ENCODE results near the gene RAD51B.

RAD51B gene

DNA sequence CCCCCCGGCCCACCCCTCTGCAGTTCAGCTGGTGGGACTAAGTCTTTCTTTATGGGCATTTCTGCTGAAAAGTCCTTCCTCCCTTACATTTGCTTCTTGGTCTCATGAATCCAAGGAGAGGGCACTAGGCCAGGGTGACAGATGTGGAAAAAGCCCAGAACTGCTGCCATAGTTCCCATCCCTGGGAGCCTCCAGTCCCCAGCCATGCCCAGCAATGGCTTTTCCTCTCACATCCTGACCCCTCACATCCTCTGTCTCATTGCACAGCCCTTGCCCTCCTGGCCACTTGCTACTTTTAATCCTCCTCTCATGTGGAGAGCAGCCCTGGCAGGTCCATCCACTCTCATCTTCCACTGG, 850.8 kb downstream of the RAD51B start:
- 83 to 100% methylated on average over 1 of the region's 1 CpG for WGBS, 2 experiments (ENCODE audit: insufficient coverage in 2 of 2)
- H3K4me3 ChIP-seq (ENCODE audit: extremely low read depth, insufficient read depth, low read length, poor library complexity, severe bottlenecking): no peak overlapping the region
- H3K4me1 ChIP-seq (ENCODE audit: control insufficient read depth, insufficient read depth, low read length, poor library complexity, severe bottlenecking): no peaks in the 10 kb centered on the region
- H3K9me3 ChIP-seq (ENCODE audit: control insufficient read depth, low read length): no peaks in the 10 kb centered on the region
- no peak overlapping the region for H3K27ac ChIP-seq (ENCODE audit: low read depth, low read length, severe bottlenecking)
- H3K36me3 ChIP-seq (ENCODE audit: control insufficient read depth, insufficient read depth, low read length): no peaks in the 10 kb centered on the region

DNA sequence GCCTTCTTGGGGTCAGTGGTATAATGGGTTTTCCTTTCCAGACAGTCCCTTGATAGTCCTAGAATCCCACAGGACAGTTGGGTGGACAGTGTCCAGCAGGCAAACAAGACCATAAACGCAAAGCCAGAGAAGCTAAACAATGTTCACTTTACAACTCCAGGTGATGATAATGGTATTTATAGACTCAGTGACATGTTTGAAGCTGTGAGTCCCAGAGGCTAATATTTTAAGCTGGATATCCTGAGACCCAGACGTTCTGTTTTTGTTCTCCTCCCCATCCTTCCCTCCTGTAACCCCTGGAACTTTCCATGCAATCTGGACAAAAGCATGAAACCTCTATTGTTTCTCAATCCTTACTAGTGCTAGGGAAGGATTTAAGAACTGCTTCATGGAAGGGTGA, 852.3 kb downstream of the RAD51B start:
- no peak overlapping the region for H3K27ac ChIP-seq (ENCODE audit: low read depth, low read length, severe bottlenecking)
- 100% methylated on average over 1 of the region's 2 CpGs for WGBS, 2 experiments (ENCODE audit: insufficient coverage in 2 of 2)

GRCh38 chr14:68672609-68673285, 853.2 kb downstream of the RAD51B start:
- H3K36me3 ChIP-seq (ENCODE audit: control insufficient read depth, insufficient read depth, low read length): no peaks in the 10 kb centered on the region

More for the DNA sequence above, 852.3 kb downstream of the RAD51B start:
- H3K9me3 ChIP-seq (ENCODE audit: control insufficient read depth, low read length): no peaks in the 10 kb centered on the region
- H3K36me3 ChIP-seq (ENCODE audit: control insufficient read depth, insufficient read depth, low read length): no peaks in the 10 kb centered on the region
- H3K4me3 ChIP-seq (ENCODE audit: extremely low read depth, insufficient read depth, low read length, poor library complexity, severe bottlenecking): no peak overlapping the region
- peaks cover 3% of the 10 kb centered on the region for H3K4me1 ChIP-seq (ENCODE audit: control insufficient read depth, insufficient read depth, low read length, poor library complexity, severe bottlenecking)

DNA sequence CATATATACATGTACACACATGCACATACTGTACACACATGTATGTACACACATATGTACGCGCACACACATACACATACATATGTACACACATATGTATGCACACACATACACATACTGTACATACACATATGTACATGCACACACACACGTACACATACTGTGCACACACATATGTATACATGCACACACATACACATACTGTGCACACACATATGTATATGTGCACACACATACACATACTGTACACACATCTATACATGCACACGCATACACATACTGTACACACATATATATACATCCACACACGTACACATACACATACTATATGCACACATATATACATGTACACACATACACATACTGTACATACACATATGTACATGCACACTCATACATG, 853.9 kb downstream of the RAD51B start:
- H3K9me3 ChIP-seq (ENCODE audit: control insufficient read depth, low read length): no peaks in the 10 kb centered on the region
- 68 to 76% methylated on average over 5 of the region's 5 CpGs for WGBS, 2 experiments (ENCODE audit: insufficient coverage in 2 of 2)
- no peak overlapping the region for H3K27ac ChIP-seq (ENCODE audit: low read depth, low read length, severe bottlenecking)
- peaks cover 3% of the 10 kb centered on the region for H3K4me1 ChIP-seq (ENCODE audit: control insufficient read depth, insufficient read depth, low read length, poor library complexity, severe bottlenecking)
- no peak overlapping the region for H3K4me3 ChIP-seq (ENCODE audit: extremely low read depth, insufficient read depth, low read length, poor library complexity, severe bottlenecking)
- no peaks in the 10 kb centered on the region for H3K36me3 ChIP-seq (ENCODE audit: control insufficient read depth, insufficient read depth, low read length)

More at GRCh38 chr14:68672609-68673285, 853.2 kb downstream of the RAD51B start:
- H3K9me3 ChIP-seq (ENCODE audit: control insufficient read depth, low read length): no peaks in the 10 kb centered on the region
- peaks cover 3% of the 10 kb centered on the region for H3K4me1 ChIP-seq (ENCODE audit: control insufficient read depth, insufficient read depth, low read length, poor library complexity, severe bottlenecking)
- 93 to 94% methylated on average over 2 of the region's 3 CpGs for WGBS, 2 experiments (ENCODE audit: insufficient coverage in 2 of 2)
- H3K4me3 ChIP-seq (ENCODE audit: extremely low read depth, insufficient read depth, low read length, poor library complexity, severe bottlenecking): no peak overlapping the region
- no peak overlapping the region for H3K27ac ChIP-seq (ENCODE audit: low read depth, low read length, severe bottlenecking)

DNA sequence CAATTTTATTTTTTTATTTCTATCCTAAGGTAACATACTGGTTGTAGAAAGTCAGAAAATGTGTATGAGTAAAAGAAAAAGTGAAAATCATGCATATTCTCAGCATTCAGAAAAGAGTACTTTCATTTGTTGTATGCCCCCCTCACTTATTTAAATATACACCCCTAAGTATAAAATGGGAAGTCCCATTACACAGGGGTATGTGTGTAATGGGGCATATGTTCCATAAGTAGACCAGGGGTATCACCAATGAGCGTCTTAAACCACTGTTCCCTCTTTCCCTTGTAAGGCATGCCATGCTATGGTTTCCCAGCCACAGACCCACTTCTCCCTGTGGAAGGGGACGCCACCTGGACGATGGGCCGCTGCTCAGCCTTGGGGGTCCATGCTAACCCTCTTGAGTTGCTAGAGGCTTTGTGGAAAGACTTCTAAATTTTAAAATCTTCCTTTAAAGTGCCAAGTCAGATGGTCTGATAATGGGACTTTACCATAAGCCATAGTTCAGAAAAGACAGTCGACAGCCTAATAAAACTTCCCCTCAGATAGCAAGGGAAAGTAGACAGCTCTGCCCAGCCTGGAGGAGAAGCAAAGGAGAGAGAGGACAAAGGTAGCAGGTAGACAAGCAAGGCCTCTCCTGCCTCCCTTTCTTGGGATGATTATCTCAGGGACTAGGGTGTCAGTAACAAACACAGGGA, 855.1 kb downstream of the RAD51B start:
- no peak overlapping the region for H3K27ac ChIP-seq (ENCODE audit: low read depth, low read length, severe bottlenecking)
- no peaks in the 10 kb centered on the region for H3K36me3 ChIP-seq (ENCODE audit: control insufficient read depth, insufficient read depth, low read length)
- H3K4me1 ChIP-seq (ENCODE audit: control insufficient read depth, insufficient read depth, low read length, poor library complexity, severe bottlenecking): peaks cover 3% of the 10 kb centered on the region
- 80 to 100% methylated on average over 1 to 3 of the region's 5 CpGs for WGBS, 2 experiments (ENCODE audit: insufficient coverage in 2 of 2)
- H3K4me3 ChIP-seq (ENCODE audit: extremely low read depth, insufficient read depth, low read length, poor library complexity, severe bottlenecking): no peak overlapping the region
- H3K9me3 ChIP-seq (ENCODE audit: control insufficient read depth, low read length): no peaks in the 10 kb centered on the region

DNA sequence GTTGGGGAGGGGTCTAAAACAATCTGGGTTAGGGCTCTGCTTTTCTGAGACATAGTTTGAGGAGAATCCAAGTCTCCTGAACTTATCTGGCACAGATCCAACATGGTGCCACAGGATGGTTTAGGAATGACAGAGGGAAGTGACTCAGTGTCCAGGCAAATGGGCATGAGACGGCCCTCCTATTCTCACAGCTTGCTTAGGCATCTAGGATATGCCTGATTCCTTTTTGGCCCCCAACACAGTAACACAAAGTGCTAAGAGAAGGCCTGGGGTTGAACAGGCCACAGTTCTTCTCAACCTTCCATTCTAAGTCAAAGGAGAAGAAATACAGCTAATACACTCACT, 855.6 kb downstream of the RAD51B start:
- 88 to 89% methylated on average over 1 of the region's 1 CpG for WGBS, 2 experiments (ENCODE audit: insufficient coverage in 2 of 2)
- peaks cover 3% of the 10 kb centered on the region for H3K4me1 ChIP-seq (ENCODE audit: control insufficient read depth, insufficient read depth, low read length, poor library complexity, severe bottlenecking)
- peaks cover 3% of the 10 kb centered on the region for H3K9me3 ChIP-seq (ENCODE audit: control insufficient read depth, low read length)
- H3K36me3 ChIP-seq (ENCODE audit: control insufficient read depth, insufficient read depth, low read length): no peaks in the 10 kb centered on the region
- no peak overlapping the region for H3K4me3 ChIP-seq (ENCODE audit: extremely low read depth, insufficient read depth, low read length, poor library complexity, severe bottlenecking)
- H3K27ac ChIP-seq (ENCODE audit: low read depth, low read length, severe bottlenecking): no peak overlapping the region

GRCh38 chr14:68676511-68676943, 856.9 kb downstream of the RAD51B start:
- Histone ChIP-seq H3K27ac (ENCODE audit: low read depth, low read length, severe bottlenecking) (no peak overlapping the region), H3K9me3 (ENCODE audit: control insufficient read depth, low read length) (peaks cover 4% of the 10 kb centered on the region), H3K4me1 (ENCODE audit: control insufficient read depth, insufficient read depth, low read length, poor library complexity, severe bottlenecking) (peaks cover 10% of the 10 kb centered on the region), H3K36me3 (ENCODE audit: control insufficient read depth, insufficient read depth, low read length) (no peaks in the 10 kb centered on the region), H3K4me3 (ENCODE audit: extremely low read depth, insufficient read depth, low read length, poor library complexity, severe bottlenecking) (no peak overlapping the region)
- WGBS, 2 experiments (ENCODE audit: insufficient coverage in 2 of 2): 84 to 91% methylated on average over 11 of the region's 11 CpGs

DNA sequence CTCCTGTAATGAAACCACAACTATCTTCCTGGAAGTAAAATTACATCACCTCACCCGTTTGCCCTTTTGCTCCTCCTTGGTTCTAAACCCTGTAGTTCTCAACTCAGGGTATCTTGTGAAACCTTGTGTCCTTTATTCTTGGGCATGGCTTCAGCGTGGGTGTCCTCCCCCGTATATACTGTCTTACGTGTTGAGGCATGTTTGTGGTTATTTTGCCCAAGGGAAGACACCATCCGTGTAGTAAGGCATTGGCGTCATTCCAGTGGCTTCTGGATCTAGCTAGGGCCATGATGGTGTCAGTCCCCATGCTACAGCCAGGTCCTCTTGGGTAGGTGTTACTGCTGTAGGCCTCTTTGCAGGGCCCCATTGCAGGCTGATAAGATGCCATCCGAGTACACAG, 857.9 kb downstream of the RAD51B start:
- Histone ChIP-seq H3K4me3 (ENCODE audit: extremely low read depth, insufficient read depth, low read length, poor library complexity, severe bottlenecking) (no peak overlapping the region), H3K4me1 (ENCODE audit: control insufficient read depth, insufficient read depth, low read length, poor library complexity, severe bottlenecking) (peaks cover 20% of the 10 kb centered on the region), H3K9me3 (ENCODE audit: control insufficient read depth, low read length) (peaks cover 4% of the 10 kb centered on the region), H3K36me3 (ENCODE audit: control insufficient read depth, insufficient read depth, low read length) (no peaks in the 10 kb centered on the region), H3K27ac (ENCODE audit: low read depth, low read length, severe bottlenecking) (no peak overlapping the region)
- WGBS, 2 experiments (ENCODE audit: insufficient coverage in 2 of 2): 97 to 98% methylated on average over 7 of the region's 7 CpGs

DNA sequence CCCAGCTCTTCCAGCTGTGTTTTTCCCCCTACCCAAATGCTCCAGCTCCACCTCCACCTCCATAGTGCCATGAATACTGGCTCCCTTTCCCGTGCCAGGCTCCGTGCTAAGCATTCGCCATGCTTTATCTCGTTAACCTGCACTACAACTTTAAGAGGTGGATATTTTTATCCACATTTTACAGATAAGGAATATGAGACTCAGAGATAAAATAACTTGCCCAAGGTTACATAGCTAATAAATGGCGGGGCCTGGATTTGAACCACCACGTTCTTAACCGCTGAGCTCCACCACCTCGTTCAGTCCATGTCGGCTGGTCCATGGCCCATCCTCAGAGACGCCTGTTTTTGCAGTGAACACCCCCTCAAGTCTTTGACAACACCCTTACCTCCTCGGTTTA, 858.3 kb downstream of the RAD51B start:
- Histone ChIP-seq H3K27ac (ENCODE audit: low read depth, low read length, severe bottlenecking) (no peak overlapping the region), H3K4me3 (ENCODE audit: extremely low read depth, insufficient read depth, low read length, poor library complexity, severe bottlenecking) (no peak overlapping the region), H3K9me3 (ENCODE audit: control insufficient read depth, low read length) (peaks cover 4% of the 10 kb centered on the region), H3K36me3 (ENCODE audit: control insufficient read depth, insufficient read depth, low read length) (no peaks in the 10 kb centered on the region), H3K4me1 (ENCODE audit: control insufficient read depth, insufficient read depth, low read length, poor library complexity, severe bottlenecking) (peaks cover 24% of the 10 kb centered on the region)
- WGBS, 2 experiments (ENCODE audit: insufficient coverage in 2 of 2): 97 to 98% methylated on average over 6 to 10 of the region's 11 CpGs

DNA sequence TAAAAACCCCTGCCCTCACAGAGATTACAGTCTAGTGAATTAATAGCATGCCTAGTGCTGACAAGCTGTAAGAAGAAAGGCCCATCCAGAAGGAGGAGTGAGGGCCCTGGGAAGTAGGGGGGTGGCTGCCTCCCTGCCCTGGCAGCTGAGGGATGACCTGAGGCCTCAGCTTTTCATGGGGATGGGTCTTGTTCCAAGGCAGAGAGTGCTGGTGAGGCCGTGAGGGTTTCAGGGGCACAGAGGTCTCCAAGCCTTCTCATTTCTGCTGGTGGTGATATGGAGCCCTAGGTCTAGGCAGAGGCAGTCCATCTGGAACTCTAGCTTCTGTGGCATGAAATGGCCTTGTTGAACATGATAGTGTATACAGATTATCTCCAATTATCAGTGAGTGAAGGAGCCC, 858.9 kb downstream of the RAD51B start:
- Histone ChIP-seq H3K4me3 (ENCODE audit: extremely low read depth, insufficient read depth, low read length, poor library complexity, severe bottlenecking) (no peak overlapping the region), H3K9me3 (ENCODE audit: control insufficient read depth, low read length) (peaks cover 4% of the 10 kb centered on the region), H3K27ac (ENCODE audit: low read depth, low read length, severe bottlenecking) (no peak overlapping the region), H3K36me3 (ENCODE audit: control insufficient read depth, insufficient read depth, low read length) (no peaks in the 10 kb centered on the region), H3K4me1 (ENCODE audit: control insufficient read depth, insufficient read depth, low read length, poor library complexity, severe bottlenecking) (peaks cover 30% of the 10 kb centered on the region)
- 86% methylated on average over 1 of the region's 1 CpG; no CpG with 5 or more reads in 1 of the 2 experiments for WGBS, 2 experiments (ENCODE audit: insufficient coverage in 2 of 2)

DNA sequence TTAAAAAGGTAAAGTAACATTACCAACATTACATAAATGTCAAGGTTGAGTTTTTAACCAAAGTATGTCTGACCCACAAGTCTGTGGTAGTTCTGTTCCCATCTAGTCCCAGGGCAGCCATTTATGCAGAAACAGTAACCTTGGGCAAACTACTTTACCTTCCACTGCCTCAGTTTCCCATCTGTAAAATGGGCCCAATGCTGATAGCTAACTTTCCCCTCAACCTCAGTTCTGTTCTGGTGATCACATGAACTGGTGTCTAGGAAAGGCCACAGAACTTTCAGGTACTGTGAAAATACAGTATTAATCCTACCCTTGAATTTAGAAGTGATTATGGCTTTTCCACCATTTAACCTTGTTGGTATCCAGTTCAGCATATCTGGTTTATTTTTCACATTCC, 859.7 kb downstream of the RAD51B start:
- no peak overlapping the region for H3K27ac ChIP-seq (ENCODE audit: low read depth, low read length, severe bottlenecking)

More for the DNA sequence above, 859.7 kb downstream of the RAD51B start:
- Histone ChIP-seq H3K4me3 (ENCODE audit: extremely low read depth, insufficient read depth, low read length, poor library complexity, severe bottlenecking) (no peak overlapping the region), H3K9me3 (ENCODE audit: control insufficient read depth, low read length) (peaks cover 4% of the 10 kb centered on the region), H3K36me3 (ENCODE audit: control insufficient read depth, insufficient read depth, low read length) (no peaks in the 10 kb centered on the region), H3K4me1 (ENCODE audit: control insufficient read depth, insufficient read depth, low read length, poor library complexity, severe bottlenecking) (peaks cover 38% of the 10 kb centered on the region)

Data from mesodermal cell (in vitro differentiated cells).